Kidney (tissue), 14 donors: ENCODE results near the gene NXN. TPM values are rescaled to one million over a fixed set of nuclear protein-coding genes. Genes with fewer than 3 reads are reported as not detected.

ENCODE experiments used
- DNase-seq, 5 donors: peaks; one replicate each; pipeline ENCODE4 v3.0.0-alpha.2; 2013 to 2020
- FAIRE-seq: peaks from 2 replicates; lab custom pipeline; 2012; peaks lifted over from hg19 to GRCh38; lab: Jason Lieb, UNC
- H3K27ac ChIP-seq, 2 donors: one replicate each; pipeline ENCODE4 v1.7.0; 2013; ENCODE audit warnings: low read depth in 2 of 2, low read length in 2 of 2, inconsistent platforms in 1 of 2
- H3K27me3 ChIP-seq: one replicate; pipeline ENCODE4 v1.7.1; 2013; ENCODE audit warnings: low read length, inconsistent platforms; ENCODE audit not compliant: control insufficient read depth, insufficient read depth
- H3K36me3 ChIP-seq, 3 donors: one replicate each; pipeline versions ENCODE4 v1.7.0 to v1.7.1; 2013; ENCODE audit warnings: low read length in 3 of 3, control low read depth in 1 of 3, inconsistent platforms in 1 of 3; ENCODE audit not compliant: insufficient read depth in 3 of 3, control insufficient read depth in 2 of 3
- H3K4me1 ChIP-seq, 3 donors: one replicate each; pipeline versions ENCODE4 v1.7.0 to v1.7.1; 2013; ENCODE audit warnings: low read length in 3 of 3, inconsistent platforms in 1 of 3, low read depth in 1 of 3; ENCODE audit not compliant: control insufficient read depth in 2 of 3, insufficient read depth in 2 of 3
- H3K4me3 ChIP-seq, 3 donors: one replicate each; pipeline versions ENCODE4 v1.7.0 to v1.8.1; 2013; ENCODE audit warnings: low read length in 3 of 3, control low read depth in 1 of 3, inconsistent platforms in 1 of 3
- H3K9ac ChIP-seq, 3 donors: one replicate each; pipeline versions ENCODE4 v1.7.0 to v1.7.1; 2013; ENCODE audit warnings: low read length in 3 of 3, control low read depth in 1 of 3, inconsistent platforms in 1 of 3
- H3K9me3 ChIP-seq, 3 donors: one replicate each; pipeline versions ENCODE4 v1.7.0 to v1.7.1; 2013; ENCODE audit warnings: low read length in 3 of 3, control low read depth in 1 of 3, inconsistent platforms in 1 of 3; ENCODE audit not compliant: control insufficient read depth in 2 of 3, insufficient read depth in 1 of 3
- intact Hi-C: fragments of 100-400 bp; cut with DNase I; formaldehyde crosslinking; loops from one replicate; pipeline ENCODE4 v1.11.1; 2022
- polyA plus RNA-seq: library from polyadenylated mRNA; stranded (reverse); fragments of 350-450 nt; fragmentation: Illumina TruSeq; extraction: RNeasy Lipid Tissue Mini Kit (QIAGEN cat#74804); gene quantifications from one replicate; pipeline ENCODE4 v1.2.3, GENCODE V29; 2014; ENCODE audit warnings: low read depth, low replicate concordance; ENCODE audit not compliant: insufficient read depth
- total RNA-seq: library from RNA; stranded (reverse); fragmentation: NEBNext Ultra II Directional; extraction: Animal tissue kit (Norgen Biotek cat#: 25700); gene quantifications from one replicate; pipeline ENCODE4 v1.2.1, GENCODE V29; 2021
- TF ChIP-seq, protein P1 (sequence below): IDR thresholded peaks from 3 replicates; pipeline ENCODE4 v1.5.1; 2012; ENCODE audit warnings: mild to moderate bottlenecking, moderate library complexity, borderline replicate concordance; ENCODE audit not compliant: insufficient read depth; ENCODE audit errors: extremely low read depth
- donor health status: control.
- donor health status: control.
- donor health status: control.
- donor health status: control.
- donor health status: control.
- donor health status: DM: yes; HTN: yes; CAD: no.
- donor health status: Normal renal cell carcinoma (clear cell type).

Gene NXN
- total and polyA plus RNA-seq, 2 donors from 2014 or later, result 10.2 to 26.8 TPM

DNA sequence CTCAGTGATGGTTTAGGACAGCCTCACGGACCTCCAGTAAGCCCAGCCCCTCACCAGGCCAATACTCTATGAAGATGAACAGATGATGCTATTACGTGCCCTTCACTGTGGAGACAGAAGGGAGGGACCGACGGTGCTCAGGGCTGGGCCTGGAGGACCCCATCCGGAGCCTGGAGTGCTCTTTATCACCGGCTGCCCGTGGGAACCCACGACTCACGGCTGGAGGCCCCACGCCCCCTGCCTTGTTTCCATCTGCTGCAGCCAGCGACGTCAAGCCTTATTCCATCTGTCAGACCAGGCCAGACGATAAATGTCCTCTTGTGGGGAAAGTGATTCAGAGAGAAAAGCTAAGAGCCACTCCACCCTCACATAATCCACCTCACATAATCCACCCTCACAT lies 13.4 kb upstream of the NXN start:
- DNase-seq (peak in 2 of 5 donors; percentile 41 to 45), FAIRE-seq (no peak)
- H3K9me3 ChIP-seq, result no peaks in the 10 kb centered on the region
- no peak overlapping the region for H3K9ac ChIP-seq
- H3K27ac ChIP-seq, result no peak overlapping the region
- H3K36me3 ChIP-seq, result no peaks in the 10 kb centered on the region
- intact Hi-C loops, result no loop called here
- no peaks in the 10 kb centered on the region for H3K27me3 ChIP-seq
- H3K4me1 ChIP-seq, result peaks cover 0 to 5% (median 3%) of the 10 kb centered on the region in 3 donors
- TF ChIP-seq, protein P1, sequence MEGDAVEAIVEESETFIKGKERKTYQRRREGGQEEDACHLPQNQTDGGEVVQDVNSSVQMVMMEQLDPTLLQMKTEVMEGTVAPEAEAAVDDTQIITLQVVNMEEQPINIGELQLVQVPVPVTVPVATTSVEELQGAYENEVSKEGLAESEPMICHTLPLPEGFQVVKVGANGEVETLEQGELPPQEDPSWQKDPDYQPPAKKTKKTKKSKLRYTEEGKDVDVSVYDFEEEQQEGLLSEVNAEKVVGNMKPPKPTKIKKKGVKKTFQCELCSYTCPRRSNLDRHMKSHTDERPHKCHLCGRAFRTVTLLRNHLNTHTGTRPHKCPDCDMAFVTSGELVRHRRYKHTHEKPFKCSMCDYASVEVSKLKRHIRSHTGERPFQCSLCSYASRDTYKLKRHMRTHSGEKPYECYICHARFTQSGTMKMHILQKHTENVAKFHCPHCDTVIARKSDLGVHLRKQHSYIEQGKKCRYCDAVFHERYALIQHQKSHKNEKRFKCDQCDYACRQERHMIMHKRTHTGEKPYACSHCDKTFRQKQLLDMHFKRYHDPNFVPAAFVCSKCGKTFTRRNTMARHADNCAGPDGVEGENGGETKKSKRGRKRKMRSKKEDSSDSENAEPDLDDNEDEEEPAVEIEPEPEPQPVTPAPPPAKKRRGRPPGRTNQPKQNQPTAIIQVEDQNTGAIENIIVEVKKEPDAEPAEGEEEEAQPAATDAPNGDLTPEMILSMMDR, result no peak
- H3K4me3 ChIP-seq, result no peak overlapping the region

DNA sequence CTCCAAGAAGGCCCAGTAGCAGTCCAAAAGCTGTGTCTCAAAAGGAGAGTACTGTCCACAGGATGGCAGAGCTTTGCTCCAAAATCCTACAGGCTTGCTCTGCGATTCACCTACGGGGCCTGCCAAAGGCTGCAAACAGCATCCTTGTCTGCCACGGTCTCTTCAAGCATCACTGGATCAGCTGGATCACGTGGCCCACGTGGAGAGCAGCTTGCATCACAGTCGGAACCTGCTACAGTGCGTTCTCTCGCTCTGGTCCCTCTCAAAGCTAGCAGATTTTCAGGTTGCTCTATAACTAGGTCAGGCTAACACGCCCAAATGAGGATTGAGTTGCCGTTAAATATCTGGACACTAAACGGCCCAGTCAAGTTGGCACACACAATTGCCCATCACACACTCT lies 9.0 kb upstream of the NXN start:
- Histone ChIP-seq H3K27me3 (no peaks in the 10 kb centered on the region), H3K9ac (no peak overlapping the region), H3K27ac (no peak overlapping the region), H3K9me3 (no peaks in the 10 kb centered on the region), H3K36me3 (no peaks in the 10 kb centered on the region), H3K4me3 (no peak overlapping the region), H3K4me1 (no peaks in the 10 kb centered on the region)
- TF ChIP-seq, protein P1, result no peak
- no peak for FAIRE-seq
- intact Hi-C loops, result loop anchor here (10.0 kb wide), 2 partner anchors 114 to 194 kb away; no protein-coding TSS in a partner anchor
- DNase-seq, result peak in 1 of 5 donors; percentile 12

DNA sequence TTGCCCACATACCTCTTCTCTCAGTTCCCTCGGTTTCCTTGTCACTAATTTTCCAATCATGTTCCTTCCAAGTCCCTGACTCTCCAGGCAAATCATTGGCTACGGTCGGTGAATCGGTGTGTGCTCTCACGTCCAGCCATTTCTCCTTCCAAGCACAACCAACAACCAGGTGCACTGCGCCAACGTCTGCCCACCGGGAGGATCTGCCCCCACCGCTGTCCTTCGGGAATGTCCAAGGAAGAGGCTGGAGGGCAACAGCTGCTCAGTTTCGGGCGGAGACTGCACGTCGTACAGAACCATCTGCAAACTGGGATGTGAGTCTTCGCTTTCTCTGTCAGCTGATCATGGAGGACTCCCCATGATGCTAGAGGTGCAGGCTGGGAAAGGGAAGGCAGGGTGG lies 8.4 kb upstream of the NXN start:
- intact Hi-C loops, result loop anchor here (10.0 kb wide), 2 partner anchors 113 to 193 kb away; no protein-coding TSS in a partner anchor
- Histone ChIP-seq H3K9me3 (no peaks in the 10 kb centered on the region), H3K36me3 (no peaks in the 10 kb centered on the region), H3K27me3 (no peaks in the 10 kb centered on the region), H3K4me1 (no peaks in the 10 kb centered on the region), H3K4me3 (no peak overlapping the region), H3K27ac (no peak overlapping the region), H3K9ac (no peak overlapping the region)
- DNase-seq, result peak in 1 of 5 donors; percentile 44
- TF ChIP-seq, protein P1, result no peak
- FAIRE-seq, result no peak
